Measurements from ENCODE around the gene PCDH9. TPM values are rescaled to one million over a fixed set of nuclear protein-coding genes. Genes with fewer than 3 reads are reported as not detected.

The PCDH9 gene
- polyA plus RNA-seq, 3 donors, result 0.03 TPM; not detected in 1

DNA sequence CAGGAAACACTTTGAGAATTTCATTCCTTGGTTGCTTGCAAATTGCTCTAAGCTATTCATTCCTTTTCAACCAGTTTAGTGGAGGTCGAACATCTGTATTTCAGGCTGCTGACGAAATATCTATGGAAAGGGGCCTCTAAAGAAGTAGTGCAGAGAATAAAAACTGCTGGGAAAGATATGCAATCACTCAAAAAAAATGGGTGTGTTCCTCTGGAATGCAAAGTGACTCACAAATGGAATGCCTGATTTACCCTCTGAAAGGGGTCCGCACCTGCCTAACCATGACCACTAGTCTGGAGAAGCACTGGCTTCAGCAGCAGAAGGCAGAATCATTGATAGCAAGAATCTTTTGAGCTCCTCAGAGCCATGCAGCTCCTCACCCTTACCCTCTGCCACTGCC lies 129.4 kb downstream of the PCDH9 start:
- TF ChIP-seq CTCF (IDR thresholded peaks at IDR 0.05), result no peak

GRCh38 chr13:67099494-67099893 lies 130.6 kb downstream of the PCDH9 start:
- H3K4me1 ChIP-seq (ENCODE audit: control insufficient read depth in 1 of 2, insufficient read depth in 2 of 2, low read length in 2 of 2), result no peaks in the 10 kb centered on the region
- H3K27ac ChIP-seq (ENCODE audit: low read depth in 1 of 2, low read length in 2 of 2), result no peak overlapping the region
- no peak for DNase-seq
- Mint-ChIP-seq H3K4me1 (no peaks in the 10 kb centered on the region), H3K4me3 (no peak overlapping the region), H3K36me3 (no peaks in the 10 kb centered on the region), H3K27ac (no peak overlapping the region), H3K27me3 (ENCODE audit: low read depth in 3 of 3) (no peaks in the 10 kb centered on the region), H3K9me3 (peaks cover 0 to 2% (median 0%) of the 10 kb centered on the region in 7 donors)
- no peak overlapping the region for H3K4me2 ChIP-seq (replicated peaks; ENCODE audit: extremely low read depth, low read length, poor library complexity, severe bottlenecking)
- H3K9ac ChIP-seq (ENCODE audit: insufficient read depth, low read length, poor library complexity, severe bottlenecking), result no peak overlapping the region
- TF ChIP-seq CTCF (IDR thresholded peaks at IDR 0.05), result no peak
- no peaks in the 10 kb centered on the region for H3K27me3 ChIP-seq (ENCODE audit: control insufficient read depth in 2 of 2, insufficient read depth in 2 of 2, low read length in 2 of 2)
- no peaks in the 10 kb centered on the region for H4K20me1 ChIP-seq (ENCODE audit: insufficient read depth, low read length)
- no peak overlapping the region for H3K4me3 ChIP-seq (replicated peaks in 1 of 3; ENCODE audit: low read depth in 2 of 3, low read length in 3 of 3)
- no peaks in the 10 kb centered on the region for H3K36me3 ChIP-seq (replicated peaks in 1 of 2; ENCODE audit: control insufficient read depth in 1 of 2, insufficient read depth in 2 of 2, low read length in 2 of 2)
- H2AFZ ChIP-seq (ENCODE audit: insufficient read depth, low read depth, low read length, poor library complexity, severe bottlenecking), result no peak overlapping the region
- WGBS (ENCODE audit: insufficient coverage), result no CpG with 5 or more reads among the region's 7 CpGs
- H3K9me3 ChIP-seq (replicated peaks in 1 of 2; ENCODE audit: control insufficient read depth in 1 of 2, insufficient read depth in 1 of 2, low read length in 2 of 2), result no peaks in the 10 kb centered on the region
- H3K79me2 ChIP-seq (ENCODE audit: insufficient read depth, low read length), result no peaks in the 10 kb centered on the region
- intact Hi-C loops (cut with micrococcal nuclease), result no loop called here

More for the DNA sequence above, 129.4 kb downstream of the PCDH9 start:
- Histone ChIP-seq H3K36me3 (replicated peaks in 1 of 2; ENCODE audit: control insufficient read depth in 1 of 2, insufficient read depth in 2 of 2, low read length in 2 of 2) (no peaks in the 10 kb centered on the region), H3K27ac (ENCODE audit: low read depth in 1 of 2, low read length in 2 of 2) (no peak overlapping the region), H4K20me1 (ENCODE audit: insufficient read depth, low read length) (no peaks in the 10 kb centered on the region), H3K27me3 (ENCODE audit: control insufficient read depth in 2 of 2, insufficient read depth in 2 of 2, low read length in 2 of 2) (no peaks in the 10 kb centered on the region), H3K9me3 (replicated peaks in 1 of 2; ENCODE audit: control insufficient read depth in 1 of 2, insufficient read depth in 1 of 2, low read length in 2 of 2) (no peaks in the 10 kb centered on the region), H3K79me2 (ENCODE audit: insufficient read depth, low read length) (no peaks in the 10 kb centered on the region), H3K4me1 (ENCODE audit: control insufficient read depth in 1 of 2, insufficient read depth in 2 of 2, low read length in 2 of 2) (no peaks in the 10 kb centered on the region), H3K4me2 (replicated peaks; ENCODE audit: extremely low read depth, low read length, poor library complexity, severe bottlenecking) (no peak overlapping the region), H3K9ac (ENCODE audit: insufficient read depth, low read length, poor library complexity, severe bottlenecking) (no peak overlapping the region), H3K4me3 (replicated peaks in 1 of 3; ENCODE audit: low read depth in 2 of 3, low read length in 3 of 3) (no peak overlapping the region), H2AFZ (ENCODE audit: insufficient read depth, low read depth, low read length, poor library complexity, severe bottlenecking) (no peak overlapping the region)
- WGBS (ENCODE audit: insufficient coverage), result 100% methylated on average over 1 of the region's 3 CpGs
- DNase-seq, result no peak
- Mint-ChIP-seq H3K27me3 (ENCODE audit: low read depth in 3 of 3) (no peaks in the 10 kb centered on the region), H3K4me3 (no peak overlapping the region), H3K9me3 (peaks cover 0 to 4% (median 0%) of the 10 kb centered on the region in 7 donors), H3K36me3 (no peaks in the 10 kb centered on the region), H3K4me1 (peaks cover 3% of the 10 kb centered on the region), H3K27ac (no peak overlapping the region)
- intact Hi-C loops (cut with micrococcal nuclease), result no loop called here
